SK-N-MC (cell line): ENCODE data around the gene IMPA2.

ENCODE experiments used
- EZH2 ChIP-seq: fragments of 200-600 bp; sonication (generic); IDR thresholded peaks from one replicate; pipeline ENCODE4 v1.6.1; 2017; ENCODE audit warnings: antibody characterized with exemption
- FOXP2 ChIP-seq: optimal IDR thresholded peaks from 2 replicates; pipeline ENCODE3; 2011; ENCODE audit warnings: mild to moderate bottlenecking, moderate library complexity; ENCODE audit not compliant: insufficient read depth; ENCODE audit errors: extremely low read length, control extremely low read depth
- POLR2AphosphoS5 ChIP-seq: IDR thresholded peaks from 2 replicates; pipeline ENCODE4 v1.6.1; 2012; ENCODE audit warnings: mild to moderate bottlenecking, low read depth, low read length, borderline replicate concordance

- TF ChIP-seq EZH2 (no peak), POLR2AphosphoS5 (no peak), FOXP2 (no peak)
Measured at GRCh38 chr18:11946756-11947155, 34.6 kb upstream of the IMPA2 start.
